GM21717 (cell line): ENCODE measurements around the gene CDKN1A.

Experiments used
- ATAC-seq: cut with Tn5 transposase; IDR thresholded peaks from one replicate; pipeline ENCODE4 v1.9.1; 2021; ENCODE audit warnings: mild to moderate bottlenecking, moderate library complexity; ENCODE audit not compliant: unreplicated experiment

Gene CDKN1A

DNA sequence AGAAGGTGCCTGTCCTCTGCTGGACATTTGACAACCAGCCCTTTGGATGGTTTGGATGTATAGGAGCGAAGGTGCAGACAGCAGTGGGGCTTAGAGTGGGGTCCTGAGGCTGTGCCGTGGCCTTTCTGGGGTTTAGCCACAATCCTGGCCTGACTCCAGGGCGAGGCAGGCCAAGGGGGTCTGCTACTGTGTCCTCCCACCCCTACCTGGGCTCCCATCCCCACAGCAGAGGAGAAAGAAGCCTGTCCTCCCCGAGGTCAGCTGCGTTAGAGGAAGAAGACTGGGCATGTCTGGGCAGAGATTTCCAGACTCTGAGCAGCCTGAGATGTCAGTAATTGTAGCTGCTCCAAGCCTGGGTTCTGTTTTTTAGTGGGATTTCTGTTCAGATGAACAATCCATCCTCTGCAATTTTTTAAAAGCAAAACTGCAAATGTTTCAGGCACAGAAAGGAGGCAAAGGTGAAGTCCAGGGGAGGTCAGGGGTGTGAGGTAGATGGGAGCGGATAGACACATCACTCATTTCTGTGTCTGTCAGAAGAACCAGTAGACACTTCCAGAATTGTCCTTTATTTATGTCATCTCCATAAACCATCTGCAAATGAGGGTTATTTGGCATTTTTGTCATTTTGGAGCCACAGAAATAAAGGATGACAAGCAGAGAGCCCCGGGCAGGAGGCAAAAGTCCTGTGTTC, 1.3 kb upstream of the CDKN1A start:
- ATAC-seq = no peak

DNA sequence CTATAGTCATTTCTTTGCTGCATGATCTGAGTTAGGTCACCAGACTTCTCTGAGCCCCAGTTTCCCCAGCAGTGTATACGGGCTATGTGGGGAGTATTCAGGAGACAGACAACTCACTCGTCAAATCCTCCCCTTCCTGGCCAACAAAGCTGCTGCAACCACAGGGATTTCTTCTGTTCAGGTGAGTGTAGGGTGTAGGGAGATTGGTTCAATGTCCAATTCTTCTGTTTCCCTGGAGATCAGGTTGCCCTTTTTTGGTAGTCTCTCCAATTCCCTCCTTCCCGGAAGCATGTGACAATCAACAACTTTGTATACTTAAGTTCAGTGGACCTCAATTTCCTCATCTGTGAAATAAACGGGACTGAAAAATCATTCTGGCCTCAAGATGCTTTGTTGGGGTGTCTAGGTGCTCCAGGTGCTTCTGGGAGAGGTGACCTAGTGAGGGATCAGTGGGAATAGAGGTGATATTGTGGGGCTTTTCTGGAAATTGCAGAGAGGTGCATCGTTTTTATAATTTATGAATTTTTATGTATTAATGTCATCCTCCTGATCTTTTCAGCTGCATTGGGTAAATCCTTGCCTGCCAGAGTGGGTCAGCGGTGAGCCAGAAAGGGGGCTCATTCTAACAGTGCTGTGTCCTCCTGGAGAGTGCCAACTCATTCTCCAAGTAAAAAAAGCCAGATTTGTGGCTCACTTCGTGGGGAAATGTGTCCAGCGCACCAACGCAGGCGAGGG, 594 bp upstream of the CDKN1A start:
- no peak for ATAC-seq

DNA sequence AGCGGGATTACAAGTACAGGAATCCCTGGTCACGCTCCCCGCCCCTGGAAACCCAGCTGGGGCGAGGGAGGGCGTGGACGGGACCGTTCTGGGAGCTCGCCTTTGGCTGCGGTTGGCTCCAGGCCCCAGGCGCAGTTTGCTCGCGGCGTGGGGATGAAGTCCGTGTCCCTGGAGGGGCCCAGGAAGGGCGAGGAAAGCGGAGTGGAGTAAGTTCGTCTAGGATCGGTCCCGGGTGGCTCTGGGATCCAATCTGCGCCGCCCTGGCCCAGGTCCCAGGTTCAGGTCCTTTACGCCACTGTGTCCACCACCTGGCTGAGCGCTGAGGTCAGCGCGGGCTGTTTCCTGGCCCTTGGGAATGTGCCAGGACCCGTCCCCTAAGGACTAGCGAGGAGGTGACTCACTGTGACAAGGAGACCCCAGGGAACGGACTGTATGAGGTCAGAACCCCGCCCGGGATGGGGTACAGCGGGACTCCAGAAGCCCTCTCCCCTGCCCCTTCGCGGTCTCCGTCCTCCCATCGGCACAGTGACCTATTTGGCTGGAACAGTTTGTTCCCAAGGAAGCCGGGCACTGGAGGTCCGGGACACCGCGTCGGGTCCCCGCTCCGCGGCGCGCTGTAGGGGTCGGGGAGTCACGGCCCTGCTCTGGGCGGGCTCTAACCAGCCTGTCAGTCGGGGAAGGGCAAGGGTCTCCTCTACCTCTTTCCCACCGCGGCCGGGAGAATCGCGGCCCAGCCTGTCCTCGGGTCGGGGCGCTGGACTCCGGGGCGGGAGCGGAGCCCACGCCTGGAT, 724 bp downstream of the CDKN1A start:
- no peak for ATAC-seq

DNA sequence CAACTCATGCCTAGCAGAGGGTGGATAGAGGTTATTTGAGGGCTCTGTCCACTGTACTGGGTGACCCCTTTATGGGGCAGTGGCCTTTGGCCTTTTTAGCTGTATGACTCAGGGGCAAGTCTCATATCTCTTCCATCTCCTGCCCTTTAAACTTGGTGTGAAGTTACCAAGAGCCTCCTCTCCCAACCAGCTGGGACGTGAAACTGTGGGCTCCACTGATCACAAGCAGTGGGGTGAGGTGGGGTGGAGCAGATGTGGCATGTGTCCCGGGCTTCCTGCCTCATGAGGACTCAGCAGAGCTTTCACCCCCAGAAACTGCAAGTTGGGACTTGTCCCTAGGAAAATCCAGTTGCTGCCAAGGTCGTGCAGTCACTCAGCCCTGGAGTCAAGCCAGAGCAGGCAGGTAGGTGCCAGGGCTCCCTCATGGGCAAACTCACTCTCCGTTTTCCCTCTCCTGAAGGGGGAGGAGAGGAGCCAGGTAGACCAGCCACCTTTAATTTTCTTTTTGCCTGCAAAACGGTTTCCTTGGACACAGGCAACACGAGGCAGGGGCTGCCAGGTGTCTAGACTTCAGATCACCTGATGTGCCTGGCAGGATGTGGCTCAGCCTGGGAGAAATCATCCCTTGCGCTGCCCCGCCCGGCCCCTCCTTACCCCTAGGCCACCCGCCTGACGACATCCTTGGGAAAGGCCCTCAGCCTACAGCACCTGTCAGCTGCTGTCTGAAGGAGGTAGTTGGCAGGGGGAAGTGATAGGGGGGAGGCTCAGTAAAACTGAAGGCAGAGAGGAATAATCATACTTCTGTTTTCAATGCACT, 4.0 kb downstream of the CDKN1A start:
- no peak for ATAC-seq

DNA sequence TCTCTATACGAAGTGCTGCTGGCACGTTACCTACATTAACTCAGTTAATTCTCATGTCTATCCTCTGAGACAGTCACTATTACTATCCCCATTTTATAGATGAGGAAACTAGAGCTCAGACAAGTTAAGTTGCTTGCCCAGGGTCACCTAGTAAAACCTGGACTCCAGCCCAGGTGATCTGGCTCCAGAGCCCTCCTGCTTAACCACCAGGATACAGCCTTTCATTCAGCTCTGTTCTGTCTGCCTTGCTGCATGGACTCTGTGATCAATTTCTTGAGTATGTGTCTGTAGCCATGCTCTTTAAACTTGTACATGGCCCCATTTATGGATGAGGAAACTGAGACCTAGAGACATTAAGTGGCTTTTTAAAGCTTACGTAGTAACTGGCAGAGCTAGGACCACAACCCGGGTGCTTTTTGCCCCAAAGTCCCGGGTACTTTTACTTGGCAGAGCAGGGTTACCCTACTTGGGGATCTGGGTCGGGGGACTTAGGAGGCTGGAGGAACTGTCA, 4.7 kb downstream of the CDKN1A start:
- ATAC-seq = no peak

DNA sequence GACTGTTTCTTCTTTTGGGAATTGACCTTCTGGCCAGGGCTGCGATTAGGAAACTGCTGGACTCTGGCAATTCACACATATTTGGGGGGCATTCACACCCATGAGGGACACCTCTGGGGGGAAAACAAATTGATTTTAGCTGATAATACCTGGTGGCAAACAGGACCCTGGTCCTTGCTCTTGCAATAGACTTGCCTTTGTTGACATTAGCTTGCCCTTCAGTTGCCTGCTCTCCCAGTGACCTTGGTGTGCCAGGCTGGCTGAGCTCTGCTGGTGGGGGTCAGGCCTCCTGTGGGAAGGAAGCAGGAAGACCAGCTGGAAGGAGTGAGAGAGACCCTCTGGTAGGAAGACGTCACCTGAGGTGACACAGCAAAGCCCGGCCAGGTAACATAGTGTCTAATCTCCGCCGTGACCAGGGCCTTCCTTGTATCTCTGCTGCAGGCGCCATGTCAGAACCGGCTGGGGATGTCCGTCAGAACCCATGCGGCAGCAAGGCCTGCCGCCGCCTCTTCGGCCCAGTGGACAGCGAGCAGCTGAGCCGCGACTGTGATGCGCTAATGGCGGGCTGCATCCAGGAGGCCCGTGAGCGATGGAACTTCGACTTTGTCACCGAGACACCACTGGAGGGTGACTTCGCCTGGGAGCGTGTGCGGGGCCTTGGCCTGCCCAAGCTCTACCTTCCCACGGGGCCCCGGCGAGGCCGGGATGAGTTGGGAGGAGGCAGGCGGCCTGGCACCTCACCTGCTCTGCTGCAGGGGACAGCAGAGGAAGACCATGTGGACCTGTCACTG, 5.3 kb downstream of the CDKN1A start:
- no peak for ATAC-seq

DNA sequence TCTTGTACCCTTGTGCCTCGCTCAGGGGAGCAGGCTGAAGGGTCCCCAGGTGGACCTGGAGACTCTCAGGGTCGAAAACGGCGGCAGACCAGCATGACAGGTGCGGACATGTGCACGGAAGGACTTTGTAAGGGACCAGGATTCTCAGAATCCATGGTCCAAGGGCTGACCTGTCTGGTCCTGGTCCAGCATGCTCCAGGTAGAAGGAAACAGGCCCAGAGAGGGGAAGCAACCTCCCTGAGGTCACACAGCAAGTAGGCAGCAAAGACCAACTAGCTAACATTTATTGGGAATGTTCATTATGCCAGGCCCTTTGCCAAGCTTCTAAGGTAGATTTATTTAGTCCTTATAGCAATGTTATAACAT, 5.9 kb downstream of the CDKN1A start:
- no peak for ATAC-seq

DNA sequence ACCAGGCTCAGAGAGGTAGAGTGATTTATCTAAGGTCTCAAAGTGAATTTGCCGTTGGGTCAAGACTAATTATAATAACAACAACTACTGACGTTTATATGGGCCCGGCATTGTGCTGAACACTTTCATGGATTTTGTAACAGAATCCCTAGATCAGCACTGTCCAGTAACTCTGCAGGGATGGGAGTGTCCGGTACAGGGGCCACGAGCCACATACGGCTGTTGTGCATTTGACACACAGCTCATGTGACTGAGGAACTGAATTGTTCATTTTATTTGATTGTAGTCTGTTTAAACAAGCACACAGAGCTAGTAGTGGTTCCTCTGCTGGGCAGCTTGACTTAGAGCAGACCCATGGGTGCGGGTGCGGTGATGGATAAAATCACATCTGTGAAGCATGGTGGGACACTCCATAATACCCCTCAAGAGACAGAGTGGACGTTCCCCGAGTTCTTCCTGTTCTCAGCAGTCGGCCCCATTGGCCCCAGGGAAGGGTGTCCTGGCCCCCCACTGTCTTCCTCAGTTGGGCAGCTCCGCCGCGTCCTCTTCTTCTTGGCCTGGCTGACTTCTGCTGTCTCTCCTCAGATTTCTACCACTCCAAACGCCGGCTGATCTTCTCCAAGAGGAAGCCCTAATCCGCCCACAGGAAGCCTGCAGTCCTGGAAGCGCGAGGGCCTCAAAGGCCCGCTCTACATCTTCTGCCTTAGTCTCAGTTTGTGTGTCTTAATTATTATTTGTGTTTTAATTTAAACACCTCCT, 6.8 kb downstream of the CDKN1A start:
- ATAC-seq = no peak

DNA sequence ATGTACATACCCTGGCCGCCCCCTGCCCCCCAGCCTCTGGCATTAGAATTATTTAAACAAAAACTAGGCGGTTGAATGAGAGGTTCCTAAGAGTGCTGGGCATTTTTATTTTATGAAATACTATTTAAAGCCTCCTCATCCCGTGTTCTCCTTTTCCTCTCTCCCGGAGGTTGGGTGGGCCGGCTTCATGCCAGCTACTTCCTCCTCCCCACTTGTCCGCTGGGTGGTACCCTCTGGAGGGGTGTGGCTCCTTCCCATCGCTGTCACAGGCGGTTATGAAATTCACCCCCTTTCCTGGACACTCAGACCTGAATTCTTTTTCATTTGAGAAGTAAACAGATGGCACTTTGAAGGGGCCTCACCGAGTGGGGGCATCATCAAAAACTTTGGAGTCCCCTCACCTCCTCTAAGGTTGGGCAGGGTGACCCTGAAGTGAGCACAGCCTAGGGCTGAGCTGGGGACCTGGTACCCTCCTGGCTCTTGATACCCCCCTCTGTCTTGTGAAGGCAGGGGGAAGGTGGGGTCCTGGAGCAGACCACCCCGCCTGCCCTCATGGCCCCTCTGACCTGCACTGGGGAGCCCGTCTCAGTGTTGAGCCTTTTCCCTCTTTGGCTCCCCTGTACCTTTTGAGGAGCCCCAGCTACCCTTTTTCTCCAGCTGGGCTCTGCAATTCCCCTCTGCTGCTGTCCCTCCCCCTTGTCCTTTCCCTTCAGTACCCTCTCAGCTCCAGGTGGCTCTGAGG, 7.6 kb downstream of the CDKN1A start:
- ATAC-seq = no peak

- no peak for ATAC-seq
Measured at GRCh38 chr6:36686668-36687513, 8.4 kb downstream of the CDKN1A start.

DNA sequence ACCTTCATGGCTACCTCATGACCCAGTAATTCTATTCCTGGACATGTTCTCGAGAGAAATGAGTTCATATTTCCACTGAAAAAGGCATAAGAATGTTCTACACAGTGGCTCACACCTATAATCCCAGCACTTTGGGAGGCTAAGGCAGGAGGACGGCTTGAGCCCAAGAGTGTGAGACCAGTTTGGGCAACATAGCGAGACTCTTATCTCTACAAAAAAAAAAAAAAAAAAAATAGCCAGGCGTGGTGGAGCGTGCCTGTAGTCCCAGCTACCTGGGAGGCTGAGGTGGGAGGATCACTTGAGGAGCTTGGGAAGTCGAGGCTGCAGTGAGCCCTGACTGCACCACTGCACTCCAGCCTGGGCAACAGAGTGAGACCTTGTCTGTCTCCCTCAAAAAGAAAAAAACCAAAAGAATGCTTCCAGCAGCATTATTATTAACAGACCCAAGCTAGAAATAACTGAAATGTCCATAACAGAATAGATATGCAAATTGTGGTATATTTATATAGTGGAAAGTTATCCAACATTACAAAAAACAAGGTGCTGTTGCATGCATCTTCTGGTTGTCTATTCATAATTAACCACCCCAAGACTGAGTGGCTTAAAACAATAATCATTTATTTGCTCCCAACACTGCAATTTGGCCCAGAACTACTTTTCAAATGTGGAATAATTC, 9.7 kb downstream of the CDKN1A start:
- no peak for ATAC-seq

DNA sequence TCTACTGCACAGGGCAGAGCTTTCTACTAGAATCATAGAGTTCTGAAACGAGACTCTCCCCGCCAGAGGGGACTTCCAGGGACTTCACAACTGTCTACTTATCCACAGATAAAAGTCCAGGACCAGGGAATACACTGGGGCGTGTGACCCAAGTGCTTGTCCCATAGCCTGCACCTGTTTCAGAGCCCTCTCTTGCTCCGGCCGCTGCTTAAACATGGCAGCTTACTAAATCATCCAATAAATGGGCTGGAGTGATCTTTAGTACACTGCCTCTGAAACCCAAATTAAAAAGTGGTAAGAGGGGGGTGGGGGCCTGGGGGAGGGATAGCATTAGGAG, 10.2 kb downstream of the CDKN1A start:
- ATAC-seq = no peak

DNA sequence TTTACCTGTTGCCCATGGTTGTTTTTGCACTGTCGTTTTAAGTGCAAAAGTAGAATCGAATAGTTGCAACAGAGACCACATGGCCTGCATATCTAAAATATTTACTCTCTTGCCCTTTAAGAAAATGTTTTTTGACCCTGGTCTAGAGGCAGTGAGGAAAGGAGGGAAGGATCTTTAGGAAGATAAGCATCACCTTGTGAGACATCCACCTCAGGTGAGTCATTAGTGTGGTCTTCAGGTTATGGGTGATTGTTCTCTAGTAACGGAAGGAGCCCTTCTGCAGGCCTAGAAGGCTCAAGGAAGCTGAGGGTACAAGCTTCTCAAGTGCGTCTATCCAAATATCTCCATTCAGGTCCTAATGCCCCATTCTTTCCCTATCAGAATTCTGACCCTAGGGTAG, 12.5 kb downstream of the CDKN1A start:
- no peak for ATAC-seq

DNA sequence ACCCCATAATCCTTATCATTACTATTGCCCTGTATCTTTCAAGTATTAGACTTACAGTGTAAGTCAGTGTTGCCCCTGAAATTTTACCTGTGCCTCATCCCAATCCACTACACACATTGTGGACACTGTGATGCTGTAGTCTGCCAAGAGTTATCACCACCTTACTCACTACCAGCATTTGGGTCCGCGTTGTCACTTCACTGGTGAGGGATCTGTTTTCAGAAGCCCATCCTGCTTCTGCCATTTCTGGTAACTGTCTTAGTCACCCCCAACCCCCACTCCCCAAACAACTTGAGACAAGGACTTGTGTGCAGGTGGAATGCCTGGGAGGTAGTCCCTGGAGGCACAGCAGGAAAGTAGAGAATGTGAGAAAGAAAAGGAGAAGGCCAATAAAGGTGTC, 13.1 kb downstream of the CDKN1A start:
- ATAC-seq = no peak

- ATAC-seq = peak; percentile 47
Measured at GRCh38 chr6:36692220-36692619, 13.7 kb downstream of the CDKN1A start.

DNA sequence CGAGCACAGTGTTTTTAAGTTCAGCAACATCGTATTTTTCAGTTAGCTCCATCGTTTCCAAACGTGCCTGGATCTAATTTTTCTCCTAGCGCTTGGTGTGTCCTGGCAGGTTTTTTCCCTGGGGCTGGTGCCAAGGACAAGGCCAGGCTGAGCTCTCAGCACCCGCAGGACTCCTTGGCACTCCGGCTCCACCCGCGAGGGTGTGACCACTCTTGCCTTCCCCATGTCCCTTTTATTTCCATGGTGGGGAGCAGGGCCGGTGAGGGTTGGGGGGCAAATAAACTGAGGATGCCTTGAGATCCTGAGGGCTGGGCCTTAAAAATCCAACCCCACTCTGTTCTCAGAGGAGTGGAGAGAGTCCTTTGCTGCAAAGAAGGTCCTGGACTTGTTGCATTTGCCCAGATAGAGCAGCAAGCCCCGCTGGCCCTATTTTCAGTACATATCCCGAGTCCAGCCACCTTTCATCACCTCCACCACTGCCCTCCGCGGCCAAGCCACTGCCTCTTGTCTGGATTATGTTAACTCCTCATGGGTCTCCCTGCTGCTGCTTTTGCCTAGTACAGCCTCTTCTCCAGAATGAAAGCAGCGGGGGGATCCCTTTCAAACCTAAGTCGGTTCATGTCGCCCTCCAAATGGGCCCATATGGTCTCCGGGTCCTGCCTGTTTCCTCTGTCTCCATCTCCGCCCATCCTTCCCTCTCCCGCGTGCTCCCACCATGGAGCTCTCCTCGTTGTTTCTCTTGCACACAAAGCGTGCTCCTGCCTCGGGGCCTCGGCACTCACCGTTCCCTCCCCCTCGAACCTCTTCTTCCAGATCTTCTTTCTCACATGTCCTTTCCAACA, 14.6 kb downstream of the CDKN1A start:
- ATAC-seq = no peak
